NB4 (cell line): ENCODE measurements around the gene MIER2.

Experiments
- DNase-seq: peaks from one replicate; pipeline ENCODE4 v3.0.0; 2010; ENCODE audit warnings: low read depth
- H3K4me3 ChIP-seq: one replicate; pipeline ENCODE4 v1.5.1; 2011; ENCODE audit warnings: mild to moderate bottlenecking, low read depth, low read length, moderate library complexity
- CTCF ChIP-seq: IDR thresholded peaks from one replicate; pipeline ENCODE4 v1.5.1; 2012; ENCODE audit warnings: low read depth, low read length
- MAX ChIP-seq: IDR thresholded peaks from 2 replicates; pipeline ENCODE4 v1.6.1; 2011; ENCODE audit warnings: low read depth, low read length
- MYC ChIP-seq: IDR thresholded peaks from 2 replicates; pipeline ENCODE4 v1.6.1; 2011; ENCODE audit warnings: low read depth, low read length
- POLR2A ChIP-seq: IDR thresholded peaks from 2 replicates; pipeline ENCODE4 v1.6.1; 2011; ENCODE audit warnings: mild to moderate bottlenecking; ENCODE audit not compliant: insufficient read length; ENCODE audit errors: extremely low read depth

Gene MIER2

GRCh38 chr19:342128-342455, 2.5 kb downstream of the MIER2 start:
- peak overlapping the region; percentile 65 for H3K4me3 ChIP-seq
- TF ChIP-seq MAX (no peak), POLR2A (no peak), CTCF (no peak), MYC (no peak)
- no peak for DNase-seq

- H3K4me3 ChIP-seq: no peak overlapping the region
- no peak for TF ChIP-seq MYC
- no peak for TF ChIP-seq CTCF
- TF ChIP-seq POLR2A: no peak
- no peak for TF ChIP-seq MAX
- no peak for DNase-seq
Observed at GRCh38 chr19:341386-342127, 3.0 kb downstream of the MIER2 start.

- no peak for TF ChIP-seq CTCF
- TF ChIP-seq POLR2A: no peak
- no peak for TF ChIP-seq MYC
- TF ChIP-seq MAX: no peak
- DNase-seq: no peak
- H3K4me3 ChIP-seq: no peak overlapping the region
Observed at GRCh38 chr19:340620-341385, 3.8 kb downstream of the MIER2 start.

GRCh38 chr19:339262-339887, 5.2 kb downstream of the MIER2 start:
- no peak overlapping the region for H3K4me3 ChIP-seq
- no peak for DNase-seq
- no peak for TF ChIP-seq MAX
- TF ChIP-seq MYC: no peak
- TF ChIP-seq POLR2A: no peak
- no peak for TF ChIP-seq CTCF

GRCh38 chr19:338421-338820, 6.2 kb downstream of the MIER2 start:
- TF ChIP-seq POLR2A: no peak
- TF ChIP-seq MAX: no peak
- no peak for TF ChIP-seq CTCF
- no peak for TF ChIP-seq MYC
- DNase-seq: peak; percentile 66
- no peak overlapping the region for H3K4me3 ChIP-seq
